CD4-positive, CD25-positive, alpha-beta regulatory T cell (primary cell): ENCODE data around the gene LILRB4. TPM values are rescaled to one million over a fixed set of nuclear protein-coding genes. Genes with fewer than 3 reads are reported as not detected.
"Not testable (repeated sequence)": the region's sequence is repeated elsewhere in the genome, so short reads cannot be mapped to it uniquely, and the experiment has no call there.

Experiments
- ATAC-seq, 2 donors: fragments of 150-1000 bp; cut with Tn5 transposase; one replicate each; pipeline ENCODE4 v1.10.0; 2021; ENCODE audit warnings: low read depth in 2 of 2, moderate number of reproducible peaks in 2 of 2, moderate library complexity in 1 of 2
- DNase-seq, 3 donors: peaks; one replicate each; pipeline versions ENCODE4 v3.0.0 to v3.0.0-alpha.2; 2012 to 2022; ENCODE audit warnings: mixed read lengths in 1 of 3
- H3K27ac ChIP-seq: one replicate; pipeline ENCODE4 v1.7.0; 2013; ENCODE audit warnings: mild to moderate bottlenecking, low read length; ENCODE audit not compliant: insufficient read depth, poor library complexity, severe bottlenecking
- H3K27me3 ChIP-seq: one replicate; pipeline ENCODE4 v1.7.0; 2013; ENCODE audit warnings: low read length; ENCODE audit not compliant: control insufficient read depth, insufficient read depth
- H3K36me3 ChIP-seq: one replicate; pipeline ENCODE4 v1.7.0; 2013; ENCODE audit warnings: mild to moderate bottlenecking, low read length, moderate library complexity; ENCODE audit not compliant: control insufficient read depth, insufficient read depth
- H3K4me1 ChIP-seq: 2 replicates; pipeline ENCODE4 v1.7.0; 2013; ENCODE audit warnings: mild to moderate bottlenecking, low read length; ENCODE audit not compliant: insufficient read depth, control insufficient read depth, poor library complexity, severe bottlenecking
- H3K4me3 ChIP-seq: one replicate; pipeline ENCODE4 v1.7.0; 2013; ENCODE audit warnings: low read depth, mild to moderate bottlenecking, low read length, moderate library complexity
- H3K9me3 ChIP-seq, 2 experiments: 1 replicate in 1 of 2; 2 replicates in 1 of 2; pipeline ENCODE4 v1.7.0; 2013; ENCODE audit warnings: low read length in 2 of 2, mild to moderate bottlenecking in 1 of 2, moderate library complexity in 1 of 2; ENCODE audit not compliant: control insufficient read depth in 2 of 2
- H3K27ac Mint-ChIP-seq, 3 donors: one replicate each; pipeline ENCODE4 v1.8.0; 2020 to 2022; ENCODE audit warnings: mild to moderate bottlenecking in 3 of 3, mixed read lengths in 3 of 3, moderate library complexity in 2 of 3
- H3K27me3 Mint-ChIP-seq: one replicate; pipeline ENCODE4 v1.8.0; 2022; ENCODE audit warnings: mild to moderate bottlenecking, mixed read lengths
- H3K36me3 Mint-ChIP-seq: one replicate; pipeline ENCODE4 v1.8.0; 2020; ENCODE audit warnings: mixed read lengths
- H3K4me1 Mint-ChIP-seq, 4 donors: one replicate each; pipeline ENCODE4 v1.8.0; 2020 to 2022; ENCODE audit warnings: mixed read lengths in 4 of 4, mild to moderate bottlenecking in 1 of 4
- H3K4me3 Mint-ChIP-seq, 4 donors: one replicate each; pipeline ENCODE4 v1.8.0; 2020 to 2022; ENCODE audit warnings: mild to moderate bottlenecking in 4 of 4, mixed read lengths in 4 of 4, moderate library complexity in 3 of 4
- H3K9me3 Mint-ChIP-seq, 7 donors: one replicate each; pipeline ENCODE4 v1.8.0; 2020 to 2022; ENCODE audit warnings: mixed read lengths in 7 of 7, mild to moderate bottlenecking in 3 of 7, moderate library complexity in 2 of 7
- polyA plus RNA-seq, 4 donors: library from polyadenylated mRNA; unstranded; fragments of 300-500 nt; fragmentation: Illumina TruSeq; gene quantifications; one replicate each; pipeline ENCODE4 v1.2.3, GENCODE V29; 2021
- total RNA-seq: library from RNA; stranded (reverse); gene quantifications from one replicate; pipeline ENCODE4 v1.2.3, GENCODE V29; 2022

LILRB4 gene
- total and polyA plus RNA-seq, 5 donors from 2014 or later, result not detected

- H3K27ac Mint-ChIP-seq, H3K9me3 Mint-ChIP-seq, H3K36me3 ChIP-seq, DNase-seq, H3K9me3 ChIP-seq, ATAC-seq, H3K36me3 Mint-ChIP-seq, H3K27ac ChIP-seq, H3K4me3 Mint-ChIP-seq, H3K27me3 ChIP-seq, H3K4me1 ChIP-seq, H3K4me1 Mint-ChIP-seq, H3K4me3 ChIP-seq: not testable (repeated sequence)
- H3K27me3 Mint-ChIP-seq, result peaks cover 31% of the 10 kb centered on the region
These were observed 37.7 kb upstream of the LILRB4 start for GRCh38 chr19:54624934-54625730.

GRCh38 chr19:54626757-54627156 is 36.0 kb upstream of the LILRB4 start:
- no peaks in the 10 kb centered on the region for H3K4me1 ChIP-seq
- no peaks in the 10 kb centered on the region for H3K4me1 Mint-ChIP-seq
- H3K9me3 Mint-ChIP-seq, result peaks cover 0 to 2% (median 0%) of the 10 kb centered on the region in 7 donors

GRCh38 chr19:54627912-54628311 is 34.9 kb upstream of the LILRB4 start:
- H3K36me3 ChIP-seq, H3K4me1 ChIP-seq, H3K4me3 Mint-ChIP-seq, ATAC-seq, H3K36me3 Mint-ChIP-seq, H3K9me3 ChIP-seq, H3K27ac ChIP-seq, DNase-seq, H3K4me1 Mint-ChIP-seq, H3K27me3 ChIP-seq, H3K9me3 Mint-ChIP-seq, H3K4me3 ChIP-seq, H3K27ac Mint-ChIP-seq: not testable (repeated sequence)
- H3K27me3 Mint-ChIP-seq, result peaks cover 21% of the 10 kb centered on the region

More at GRCh38 chr19:54626757-54627156, 36.0 kb upstream of the LILRB4 start:
- H3K9me3 ChIP-seq, result no peaks in the 10 kb centered on the region
- H3K27me3 ChIP-seq, result no peaks in the 10 kb centered on the region
- H3K27ac ChIP-seq, result no peak overlapping the region
- Mint-ChIP-seq H3K4me3 (no peak overlapping the region), H3K36me3 (no peaks in the 10 kb centered on the region), H3K27ac (no peak overlapping the region), H3K27me3 (peaks cover 25% of the 10 kb centered on the region)
- H3K4me3 ChIP-seq, result no peak overlapping the region
- DNase-seq (no peak), ATAC-seq (no peak)
- H3K36me3 ChIP-seq, result no peaks in the 10 kb centered on the region

- Mint-ChIP-seq H3K27ac (peak within 1 kb of the TSS in 1 of 3 donors; percentile 49), H3K27me3 (peaks cover 13% of the 10 kb centered on the region)
- DNase-seq, H3K9me3 Mint-ChIP-seq, ATAC-seq, H3K4me3 ChIP-seq, H3K36me3 Mint-ChIP-seq, H3K4me1 ChIP-seq, H3K4me1 Mint-ChIP-seq, H3K27ac ChIP-seq, H3K4me3 Mint-ChIP-seq, H3K27me3 ChIP-seq, H3K36me3 ChIP-seq, H3K9me3 ChIP-seq: not testable (repeated sequence)
These were observed 32.5 kb upstream of the LILRB4 start, which contains the start of gene LILRB1 for GRCh38 chr19:54630262-54630661. Gene LILRB1, plus strand, starts transcription at chr19:54630484. Its CDS starts 590 bp downstream, at chr19:54631074.

- Mint-ChIP-seq H3K27ac (no peak overlapping the region), H3K9me3 (peaks cover 0 to 2% (median 0%) of the 10 kb centered on the region in 7 donors), H3K4me3 (no peak overlapping the region), H3K36me3 (no peaks in the 10 kb centered on the region), H3K4me1 (no peaks in the 10 kb centered on the region), H3K27me3 (peaks cover 12% of the 10 kb centered on the region)
- no peak for DNase-seq
- Histone ChIP-seq H3K36me3 (no peaks in the 10 kb centered on the region), H3K9me3 (no peaks in the 10 kb centered on the region), H3K27ac (no peak overlapping the region), H3K4me1 (no peaks in the 10 kb centered on the region), H3K4me3 (no peak overlapping the region), H3K27me3 (no peaks in the 10 kb centered on the region)
- ATAC-seq, result no peak
These were observed 32.0 kb upstream of the LILRB4 start for GRCh38 chr19:54630782-54631181.

- H3K27me3 Mint-ChIP-seq, ATAC-seq, H3K27ac Mint-ChIP-seq, H3K9me3 Mint-ChIP-seq, H3K4me1 Mint-ChIP-seq, H3K36me3 Mint-ChIP-seq, H3K4me3 Mint-ChIP-seq, H3K9me3 ChIP-seq, H3K4me1 ChIP-seq, H3K27me3 ChIP-seq, H3K36me3 ChIP-seq, DNase-seq, H3K27ac ChIP-seq, H3K4me3 ChIP-seq: not testable (repeated sequence)
These were observed 31.1 kb upstream of the LILRB4 start for GRCh38 chr19:54631489-54632337.

- not testable (repeated sequence) for DNase-seq, H3K4me3 ChIP-seq, H3K36me3 Mint-ChIP-seq, H3K4me1 ChIP-seq, H3K36me3 ChIP-seq, H3K4me3 Mint-ChIP-seq, H3K27ac ChIP-seq, H3K9me3 Mint-ChIP-seq, H3K27me3 ChIP-seq, H3K4me1 Mint-ChIP-seq, H3K9me3 ChIP-seq, H3K27ac Mint-ChIP-seq, ATAC-seq
- H3K27me3 Mint-ChIP-seq, result peaks cover 10% of the 10 kb centered on the region
These were observed 30.3 kb upstream of the LILRB4 start for GRCh38 chr19:54632517-54632916.
